HG03135 (cell line): ENCODE data around the gene WFDC10A.
"Not testable (repeated sequence)": the region's sequence is repeated elsewhere in the genome, so short reads cannot be mapped to it uniquely, and the experiment has no call there.

ENCODE experiments used
- ATAC-seq: cut with Tn5 transposase; IDR thresholded peaks from one replicate; pipeline ENCODE4 v1.9.1; 2021; ENCODE audit warnings: mild to moderate bottlenecking, moderate library complexity; ENCODE audit not compliant: unreplicated experiment

The WFDC10A gene

DNA sequence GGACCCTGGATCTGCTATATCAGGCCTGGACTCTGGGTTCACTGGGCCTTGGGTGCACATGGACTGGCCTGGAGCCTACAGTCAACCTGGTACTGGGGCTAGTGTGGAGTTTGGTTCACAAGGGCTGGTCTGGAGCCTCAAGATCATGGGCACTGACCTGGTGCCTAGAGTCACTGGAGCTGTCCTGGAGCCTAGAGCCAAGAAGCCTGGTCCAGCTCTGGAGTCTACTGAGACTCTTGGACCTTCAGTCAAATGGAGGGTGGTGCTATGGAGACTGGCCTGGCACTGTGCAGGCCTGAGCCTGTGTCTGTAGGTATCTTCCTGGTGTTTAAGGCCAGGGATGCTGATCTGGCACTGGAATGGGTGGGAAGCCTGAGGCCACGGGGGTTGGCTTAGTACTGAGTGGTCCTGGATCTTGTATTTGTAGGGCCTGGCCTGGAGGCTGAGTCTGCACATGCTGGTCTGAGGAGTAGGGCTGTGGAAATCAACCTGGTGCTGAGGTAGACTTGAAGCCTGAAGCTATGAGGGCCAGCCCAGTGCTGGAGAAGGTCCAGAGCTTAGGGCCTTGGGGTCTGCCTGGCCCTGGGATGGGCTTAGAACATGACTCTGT is 18.0 kb downstream of the WFDC10A start:
- ATAC-seq = no peak

- ATAC-seq = no peak
These were observed 19.8 kb downstream of the WFDC10A start for GRCh38 chr20:45649312-45649863.

DNA sequence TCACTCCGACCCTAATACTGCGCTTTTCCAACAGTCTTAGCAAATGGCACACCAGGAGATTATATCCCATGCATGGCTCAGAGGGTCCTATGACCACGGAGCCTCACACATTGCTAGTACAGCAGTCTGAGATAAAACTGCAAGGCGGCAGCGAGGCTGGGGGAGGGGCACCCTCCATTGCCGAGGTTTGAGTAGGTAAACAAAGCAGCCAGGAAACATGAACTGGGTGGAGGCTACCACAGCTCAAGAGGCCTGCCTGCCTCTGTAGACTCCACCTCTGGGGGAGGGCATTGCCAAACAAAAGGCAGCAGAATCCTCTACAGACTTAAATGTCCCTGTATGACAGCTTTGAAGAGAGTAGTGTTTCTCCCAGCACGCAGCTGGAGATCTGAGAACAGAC is 22.2 kb downstream of the WFDC10A start:
- not testable (repeated sequence) for ATAC-seq

DNA sequence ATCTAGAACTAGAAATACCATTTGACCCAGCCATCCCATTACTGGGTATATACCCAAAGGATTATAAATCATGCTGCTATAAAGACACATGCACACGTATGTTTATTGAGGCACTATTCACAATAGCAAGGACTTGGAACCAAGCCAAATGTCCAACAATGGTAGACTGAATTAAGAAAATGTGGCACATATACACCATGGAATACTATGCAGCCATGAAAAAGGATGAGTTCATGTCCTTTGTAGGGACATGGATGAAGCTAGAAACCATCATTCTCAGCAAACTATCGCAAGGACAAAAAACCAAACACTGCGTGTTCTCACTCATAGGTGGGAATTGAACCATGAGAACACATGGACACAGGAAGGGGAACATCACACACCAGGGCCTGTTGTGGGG is 27.5 kb downstream of the WFDC10A start:
- ATAC-seq = not testable (repeated sequence)

DNA sequence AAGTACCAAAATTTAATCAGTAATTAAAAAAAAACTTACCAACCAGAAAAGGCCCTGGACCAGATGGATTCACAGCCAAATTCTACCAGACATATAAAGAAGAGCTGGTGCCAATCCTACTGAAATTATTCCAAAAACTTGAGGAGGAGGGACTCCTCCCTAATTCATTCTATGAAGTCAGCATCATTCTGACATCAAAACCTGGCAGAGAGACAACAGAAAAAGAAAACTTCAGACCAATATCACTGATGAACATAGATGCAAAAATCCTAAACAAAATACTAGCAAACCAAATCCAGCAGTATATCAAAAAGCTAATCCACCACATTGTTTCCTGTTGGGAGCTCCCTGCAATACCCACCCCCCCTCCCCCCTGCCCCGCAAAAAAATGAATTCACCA is 40.6 kb downstream of the WFDC10A start, which contains the start of gene WFDC11:
Gene WFDC11, minus strand, starts transcription at position 101 of the 400 bp plus-strand sequence. CDS start 19,639 bp downstream, outside the sequence.
- ATAC-seq = no peak

DNA sequence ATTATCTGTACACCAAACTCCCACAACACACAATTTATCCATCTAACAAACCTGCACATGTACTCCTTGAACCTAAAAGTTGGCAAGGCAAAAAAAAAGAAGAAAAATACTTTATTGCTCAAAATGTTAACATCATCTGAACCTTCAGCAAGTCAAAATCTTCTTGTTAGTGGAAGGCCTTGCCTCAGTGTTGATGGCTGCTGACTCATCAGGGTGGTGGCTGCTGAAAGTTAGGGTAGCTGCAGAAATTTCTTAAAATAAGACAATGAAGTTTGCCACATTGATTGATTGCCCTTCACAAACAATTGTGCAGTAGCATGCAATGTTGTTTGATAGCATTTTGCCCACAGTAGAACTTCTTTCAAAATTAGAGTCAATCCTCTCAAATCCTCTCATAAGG is 43.2 kb downstream of the WFDC10A start:
- ATAC-seq = no peak

DNA sequence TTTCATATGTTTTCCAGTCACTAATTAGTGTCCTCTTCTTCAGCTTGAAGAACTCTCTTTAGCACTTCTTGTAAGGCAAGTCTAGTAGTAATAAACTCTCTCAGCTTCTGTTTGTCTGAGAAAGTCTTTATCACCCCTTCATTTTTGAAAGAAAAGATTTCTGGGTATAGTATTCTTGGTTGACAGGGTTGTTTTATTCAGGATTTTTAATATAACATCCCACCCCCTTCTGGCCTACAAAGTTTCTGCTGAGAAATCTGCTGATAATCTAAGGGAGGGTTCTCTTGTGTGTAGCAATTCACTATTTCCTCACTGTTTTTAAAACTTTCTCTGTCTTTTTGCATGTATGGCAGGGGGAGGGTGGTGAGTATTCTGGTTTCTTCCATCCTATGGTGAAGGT is 50.1 kb downstream of the WFDC10A start:
- no peak for ATAC-seq
